Peyer's patch (tissue), 4 donors: ENCODE results near the gene PPFIBP2.

ENCODE experiments used
- POLR2A ChIP-seq, 2 donors: fragments of 450-650 bp; IDR thresholded peaks; one replicate each; pipeline ENCODE4 v1.5.1; 2017; ENCODE audit warnings: antibody characterized with exemption in 2 of 2, mild to moderate bottlenecking in 2 of 2, moderate library complexity in 2 of 2
- TF ChIP-seq, protein P1 (sequence below), 6 experiments: fragments of 450-650 bp in 4 of 6; fragments of 200-600 bp in 2 of 6; sonication (generic) in 1 of 6; IDR thresholded peaks; one replicate each; pipeline ENCODE4 v1.5.1; 2017 to 2019; ENCODE audit warnings: antibody characterized with exemption in 6 of 6, mild to moderate bottlenecking in 3 of 6, moderate library complexity in 1 of 6

DNA sequence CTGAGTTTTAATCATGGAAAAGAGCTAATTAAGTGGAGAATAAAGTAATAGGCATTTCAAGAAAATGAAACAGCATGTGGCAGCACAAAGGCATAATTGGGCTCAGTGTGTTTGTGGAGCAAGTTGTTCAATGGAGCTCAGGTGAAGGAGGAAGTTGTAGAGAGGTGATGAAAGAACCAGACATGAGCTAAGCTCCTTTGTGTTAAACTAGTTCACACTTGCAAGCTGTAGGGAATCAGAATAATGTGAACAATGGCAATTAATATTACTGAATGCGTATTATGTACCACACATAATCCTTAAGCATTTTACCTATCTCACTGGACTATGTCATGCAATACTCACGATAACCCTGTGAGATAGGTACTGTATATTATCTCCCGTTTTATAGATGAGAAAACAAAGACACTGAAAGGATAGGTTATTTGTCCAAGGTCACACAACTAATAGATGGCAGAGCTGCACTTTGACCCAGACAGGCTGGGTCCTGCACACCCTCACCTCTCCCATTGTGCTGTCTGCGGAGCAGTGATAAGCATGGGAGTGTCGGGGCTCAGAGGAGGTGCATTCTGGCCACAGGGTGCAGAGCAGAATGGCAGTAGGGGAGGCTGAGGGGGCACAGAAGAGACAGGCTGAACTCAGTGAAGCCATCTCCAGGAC, 19.6 kb upstream of the PPFIBP2 start:
- TF ChIP-seq, protein P1, sequence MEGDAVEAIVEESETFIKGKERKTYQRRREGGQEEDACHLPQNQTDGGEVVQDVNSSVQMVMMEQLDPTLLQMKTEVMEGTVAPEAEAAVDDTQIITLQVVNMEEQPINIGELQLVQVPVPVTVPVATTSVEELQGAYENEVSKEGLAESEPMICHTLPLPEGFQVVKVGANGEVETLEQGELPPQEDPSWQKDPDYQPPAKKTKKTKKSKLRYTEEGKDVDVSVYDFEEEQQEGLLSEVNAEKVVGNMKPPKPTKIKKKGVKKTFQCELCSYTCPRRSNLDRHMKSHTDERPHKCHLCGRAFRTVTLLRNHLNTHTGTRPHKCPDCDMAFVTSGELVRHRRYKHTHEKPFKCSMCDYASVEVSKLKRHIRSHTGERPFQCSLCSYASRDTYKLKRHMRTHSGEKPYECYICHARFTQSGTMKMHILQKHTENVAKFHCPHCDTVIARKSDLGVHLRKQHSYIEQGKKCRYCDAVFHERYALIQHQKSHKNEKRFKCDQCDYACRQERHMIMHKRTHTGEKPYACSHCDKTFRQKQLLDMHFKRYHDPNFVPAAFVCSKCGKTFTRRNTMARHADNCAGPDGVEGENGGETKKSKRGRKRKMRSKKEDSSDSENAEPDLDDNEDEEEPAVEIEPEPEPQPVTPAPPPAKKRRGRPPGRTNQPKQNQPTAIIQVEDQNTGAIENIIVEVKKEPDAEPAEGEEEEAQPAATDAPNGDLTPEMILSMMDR (IDR thresholded peaks at IDR 0.05), result no peak
- no peak for TF ChIP-seq POLR2A (IDR thresholded peaks at IDR 0.05)
